OCI-M2 (cell line): ENCODE measurements around the gene CMPK1.

Source experiments
- DNase-seq: peaks from one replicate; lab custom pipeline; 2025; ENCODE audit not compliant: unreplicated experiment; lab: John Stamatoyannopoulos, UW

Gene CMPK1

DNA sequence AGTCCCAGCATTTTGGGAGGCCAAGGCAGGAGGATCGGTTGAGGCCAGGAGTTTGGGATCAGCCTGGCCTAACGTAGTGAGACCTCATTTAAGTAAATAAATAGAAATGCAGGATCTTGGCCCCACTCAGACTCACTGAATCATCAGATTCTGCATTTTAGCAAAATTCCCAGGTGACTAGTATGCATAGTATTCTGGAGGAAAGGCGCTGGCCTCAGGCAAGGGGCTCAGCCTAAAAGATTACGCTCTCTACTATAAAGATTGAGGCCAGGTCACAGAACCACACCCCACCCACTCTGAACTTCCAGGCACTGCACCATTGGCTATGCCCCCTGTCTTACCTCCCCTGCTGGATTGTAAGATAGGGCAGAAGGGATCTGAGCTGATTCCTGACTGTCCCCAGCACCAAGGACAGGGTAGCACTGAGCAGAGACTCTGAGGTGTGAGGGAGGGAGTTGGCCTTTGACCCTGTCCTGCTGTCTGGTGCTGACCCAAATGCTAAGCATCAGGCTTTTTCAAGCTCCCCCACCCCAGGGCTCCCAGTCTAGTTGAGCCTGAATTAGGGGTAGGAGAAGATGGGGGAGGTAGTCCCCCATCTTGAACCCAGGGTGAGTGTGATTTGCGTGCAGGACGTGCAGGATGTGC is 85.2 kb downstream of the CMPK1 start:
- DNase-seq = no peak

DNA sequence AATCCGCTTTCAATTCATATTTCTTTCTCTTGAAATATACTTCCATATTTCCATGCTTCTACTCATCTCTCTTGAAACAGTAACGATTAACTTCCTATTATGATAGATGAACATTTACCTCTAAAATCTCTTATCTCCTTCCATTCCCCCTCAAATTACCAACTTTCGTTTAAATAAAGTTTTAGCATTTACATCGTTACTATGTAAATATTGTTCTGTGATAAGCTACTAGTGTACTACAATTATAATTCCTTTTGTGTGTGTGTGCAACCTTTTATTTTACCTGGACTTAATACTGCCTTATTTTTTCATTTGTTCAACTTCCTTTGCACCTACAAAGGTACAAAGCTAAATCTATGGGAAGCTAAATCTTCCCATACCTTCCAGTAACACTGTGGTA is 87.0 kb downstream of the CMPK1 start:
- DNase-seq = no peak

DNA sequence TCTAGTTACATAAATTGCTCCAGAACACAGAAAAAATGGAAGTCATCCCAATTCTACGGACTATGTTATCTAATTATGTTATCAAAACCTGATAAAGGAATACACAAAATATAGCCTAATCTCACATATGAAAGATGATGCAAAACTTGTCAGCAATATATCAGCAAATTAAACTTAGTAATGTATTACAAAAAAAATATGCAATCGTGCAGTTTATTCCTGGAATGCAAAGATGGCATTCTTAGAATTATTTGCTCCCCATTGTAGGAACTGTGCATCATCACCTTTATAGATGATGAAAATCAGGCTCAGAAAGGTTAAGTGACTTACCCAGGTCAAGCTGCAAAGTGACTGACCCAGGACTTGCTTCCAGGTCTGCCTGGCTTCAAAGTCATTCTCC is 90.3 kb downstream of the CMPK1 start:
- DNase-seq = no peak

DNA sequence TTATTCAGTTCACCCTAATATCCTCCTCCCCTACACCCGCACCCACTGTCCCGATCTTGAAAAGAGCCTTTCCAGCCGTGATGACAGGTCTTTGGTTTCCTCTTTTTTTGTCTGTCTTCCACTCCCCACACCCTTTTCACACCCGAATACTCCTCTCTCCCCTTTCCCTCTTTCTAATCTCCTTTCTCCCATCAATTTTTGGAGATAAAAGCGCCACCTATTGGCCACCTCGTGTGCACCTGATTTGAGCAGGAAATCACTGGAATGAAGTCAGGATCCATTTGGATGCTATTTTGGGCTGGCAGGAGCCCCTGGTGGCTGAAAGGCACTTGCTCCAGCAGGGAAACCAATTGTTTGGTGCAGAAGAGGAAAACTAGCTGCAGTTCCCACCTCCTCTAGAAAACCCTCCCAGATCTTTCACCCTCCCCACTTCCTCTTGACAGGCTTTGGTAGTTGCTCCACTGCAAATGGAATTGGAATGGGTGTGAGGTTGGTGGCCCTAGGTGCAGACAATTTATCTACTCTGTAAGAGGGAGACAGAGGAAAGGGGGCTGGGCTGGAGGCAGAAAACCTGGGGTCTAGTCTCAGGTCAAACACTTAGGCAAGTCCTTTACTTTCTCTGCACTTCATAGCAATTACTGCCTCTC is 90.9 kb downstream of the CMPK1 start:
- DNase-seq = no peak
